IPS-18a (cell line): ENCODE measurements around the gene CYB561.

Experiments
- H3K27ac ChIP-seq: one replicate; pipeline ENCODE4 v1.5.1; 2013; ENCODE audit warnings: low read length
- H3K27me3 ChIP-seq: one replicate; pipeline ENCODE4 v1.6.1; 2013; ENCODE audit warnings: mild to moderate bottlenecking, low read length; ENCODE audit not compliant: control insufficient read depth, insufficient read depth
- H3K36me3 ChIP-seq: one replicate; pipeline ENCODE4 v1.6.1; 2013; ENCODE audit warnings: low read depth, low read length; ENCODE audit not compliant: control insufficient read depth
- H3K4me1 ChIP-seq: one replicate; pipeline ENCODE4 v1.6.1; 2013; ENCODE audit warnings: low read depth, low read length; ENCODE audit not compliant: control insufficient read depth
- H3K4me3 ChIP-seq: one replicate; pipeline ENCODE4 v1.5.1; 2013; ENCODE audit warnings: low read length
- H3K9ac ChIP-seq: one replicate; pipeline ENCODE4 v1.6.1; 2013; ENCODE audit warnings: mild to moderate bottlenecking, low read length, moderate library complexity
- H3K9me3 ChIP-seq: one replicate; pipeline ENCODE4 v1.6.1; 2013; ENCODE audit warnings: low read depth, low read length; ENCODE audit not compliant: control insufficient read depth

The CYB561 gene

DNA sequence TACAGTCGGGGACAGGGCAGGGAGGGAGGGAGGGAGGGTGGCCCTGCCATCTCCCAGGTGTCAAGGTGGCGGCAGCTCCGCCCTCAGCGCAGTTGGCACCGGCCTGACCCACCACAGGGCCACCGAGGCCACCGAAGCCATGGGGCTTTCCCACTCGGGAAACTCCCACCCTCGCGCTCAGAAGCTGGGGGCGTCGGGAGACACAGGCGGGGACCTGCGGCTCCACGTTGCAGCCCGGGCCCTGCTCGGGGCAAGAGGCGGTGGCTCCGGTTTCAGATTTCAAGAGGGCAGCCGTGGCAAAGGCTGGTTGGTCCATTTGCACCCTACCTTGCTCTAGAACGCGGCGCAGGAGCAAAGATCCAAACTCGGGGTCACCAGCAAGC lies 544 bp downstream of the CYB561 start:
- H3K4me3 ChIP-seq: peak overlapping the region; percentile 60
- no peaks in the 10 kb centered on the region for H3K9me3 ChIP-seq
- no peak overlapping the region for H3K27ac ChIP-seq
- no peaks in the 10 kb centered on the region for H3K36me3 ChIP-seq
- H3K27me3 ChIP-seq: peaks cover 20% of the 10 kb centered on the region
- peak overlapping the region; percentile 24 for H3K9ac ChIP-seq
- peaks cover 11% of the 10 kb centered on the region for H3K4me1 ChIP-seq

DNA sequence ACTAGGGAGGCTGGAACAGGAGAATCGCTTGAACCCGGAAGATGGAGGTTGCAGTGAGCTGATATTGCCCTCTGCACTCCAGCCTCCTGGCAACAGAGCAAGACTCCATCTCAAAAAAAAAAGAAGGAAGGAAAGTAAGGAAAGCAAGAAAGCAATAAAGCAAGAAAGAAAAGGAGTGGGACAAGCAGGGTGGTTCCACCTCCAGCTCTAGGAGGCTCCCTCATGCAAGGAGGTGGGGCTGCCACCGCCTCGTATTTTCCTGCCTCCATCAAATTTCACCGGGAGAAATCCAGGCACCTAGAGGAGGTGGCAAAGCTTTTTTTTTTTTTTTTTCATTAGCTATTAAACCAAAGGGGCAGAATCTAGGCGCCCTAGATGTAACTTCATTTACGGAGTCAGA lies 1.0 kb downstream of the CYB561 start:
- Histone ChIP-seq H3K36me3 (no peaks in the 10 kb centered on the region), H3K4me3 (peak overlapping the region; percentile 60), H3K4me1 (peaks cover 11% of the 10 kb centered on the region), H3K27ac (no peak overlapping the region), H3K27me3 (peaks cover 20% of the 10 kb centered on the region), H3K9me3 (no peaks in the 10 kb centered on the region), H3K9ac (no peak overlapping the region)

GRCh38 chr17:63444457-63444856 lies 1.6 kb downstream of the CYB561 start:
- H3K9me3 ChIP-seq: no peaks in the 10 kb centered on the region
- H3K27ac ChIP-seq: no peak overlapping the region
- peaks cover 20% of the 10 kb centered on the region for H3K27me3 ChIP-seq
- no peak overlapping the region for H3K9ac ChIP-seq
- H3K36me3 ChIP-seq: no peaks in the 10 kb centered on the region
- peaks cover 11% of the 10 kb centered on the region for H3K4me1 ChIP-seq
- no peak overlapping the region for H3K4me3 ChIP-seq

DNA sequence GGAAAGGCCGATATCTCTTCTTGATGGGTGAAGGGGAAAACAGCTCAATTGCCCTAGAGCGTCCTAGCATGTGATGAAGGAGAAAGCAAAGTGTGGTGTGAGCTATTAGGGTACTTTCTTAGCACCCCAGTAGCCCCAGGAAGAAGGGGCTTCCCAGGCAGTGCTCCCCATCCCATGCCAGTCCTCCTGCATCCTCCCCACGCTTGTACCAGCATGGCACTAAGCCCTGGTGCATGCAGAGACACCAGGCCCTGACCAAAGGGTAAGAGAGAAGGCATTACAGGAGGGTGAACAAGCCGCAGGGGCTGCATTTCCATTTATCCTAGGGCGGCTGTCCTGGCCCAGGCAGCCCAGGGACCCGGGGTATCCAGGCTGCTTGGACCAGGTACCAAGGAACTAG lies 3.1 kb downstream of the CYB561 start:
- H3K4me3 ChIP-seq: no peak overlapping the region
- peaks cover 11% of the 10 kb centered on the region for H3K4me1 ChIP-seq
- H3K27ac ChIP-seq: no peak overlapping the region
- H3K36me3 ChIP-seq: no peaks in the 10 kb centered on the region
- H3K9me3 ChIP-seq: no peaks in the 10 kb centered on the region
- peaks cover 19% of the 10 kb centered on the region for H3K27me3 ChIP-seq
- H3K9ac ChIP-seq: no peak overlapping the region

GRCh38 chr17:63442549-63443035 lies 3.5 kb downstream of the CYB561 start:
- Histone ChIP-seq H3K4me1 (peaks cover 8% of the 10 kb centered on the region), H3K27ac (no peak overlapping the region), H3K4me3 (no peak overlapping the region), H3K36me3 (no peaks in the 10 kb centered on the region), H3K27me3 (peaks cover 15% of the 10 kb centered on the region), H3K9ac (no peak overlapping the region), H3K9me3 (no peaks in the 10 kb centered on the region)

- no peak overlapping the region for H3K4me3 ChIP-seq
- no peak overlapping the region for H3K27ac ChIP-seq
- no peaks in the 10 kb centered on the region for H3K9me3 ChIP-seq
- H3K9ac ChIP-seq: no peak overlapping the region
- peaks cover 3% of the 10 kb centered on the region for H3K4me1 ChIP-seq
- H3K36me3 ChIP-seq: no peaks in the 10 kb centered on the region
- peaks cover 10% of the 10 kb centered on the region for H3K27me3 ChIP-seq
These were observed 4.0 kb downstream of the CYB561 start for GRCh38 chr17:63442074-63442473.

DNA sequence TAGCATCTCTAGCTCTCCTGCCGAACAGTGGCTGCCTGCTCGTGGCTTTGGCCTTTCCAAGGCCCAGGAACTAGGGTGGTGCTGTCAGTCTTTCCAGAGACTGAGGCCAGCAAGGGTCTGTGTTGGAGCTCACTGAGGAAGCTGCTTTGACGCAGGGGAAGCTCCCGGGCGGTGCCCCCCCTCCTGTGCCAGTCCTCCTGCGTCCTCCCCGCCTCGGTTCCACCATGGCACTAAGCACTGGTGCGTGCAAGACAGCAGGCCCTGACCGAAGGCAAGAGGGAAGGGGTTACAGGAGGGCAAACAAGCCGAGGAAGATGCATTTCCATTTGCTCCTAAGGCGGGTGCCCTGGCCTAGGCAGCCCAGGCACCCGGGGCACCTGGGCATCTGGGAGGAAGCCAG lies 4.5 kb downstream of the CYB561 start:
- no peaks in the 10 kb centered on the region for H3K36me3 ChIP-seq
- H3K9ac ChIP-seq: no peak overlapping the region
- H3K4me3 ChIP-seq: no peak overlapping the region
- H3K27me3 ChIP-seq: peaks cover 6% of the 10 kb centered on the region
- H3K4me1 ChIP-seq: no peaks in the 10 kb centered on the region
- no peaks in the 10 kb centered on the region for H3K9me3 ChIP-seq
- H3K27ac ChIP-seq: no peak overlapping the region

- no peaks in the 10 kb centered on the region for H3K4me1 ChIP-seq
- no peak overlapping the region for H3K9ac ChIP-seq
- H3K9me3 ChIP-seq: no peaks in the 10 kb centered on the region
These were observed 5.3 kb downstream of the CYB561 start for GRCh38 chr17:63440770-63441335.

GRCh38 chr17:63440127-63440769 lies 5.9 kb downstream of the CYB561 start:
- Histone ChIP-seq H3K9ac (no peak overlapping the region), H3K4me3 (no peak overlapping the region), H3K27me3 (peaks cover 5% of the 10 kb centered on the region), H3K27ac (no peak overlapping the region), H3K4me1 (no peaks in the 10 kb centered on the region), H3K36me3 (no peaks in the 10 kb centered on the region), H3K9me3 (no peaks in the 10 kb centered on the region)

More at GRCh38 chr17:63440770-63441335, 5.3 kb downstream of the CYB561 start:
- Histone ChIP-seq H3K36me3 (no peaks in the 10 kb centered on the region), H3K4me3 (no peak overlapping the region), H3K27ac (no peak overlapping the region), H3K27me3 (peaks cover 6% of the 10 kb centered on the region)

- H3K9me3 ChIP-seq: no peaks in the 10 kb centered on the region
- no peaks in the 10 kb centered on the region for H3K27me3 ChIP-seq
- H3K9ac ChIP-seq: no peak overlapping the region
- no peak overlapping the region for H3K27ac ChIP-seq
- no peak overlapping the region for H3K4me3 ChIP-seq
- H3K4me1 ChIP-seq: no peaks in the 10 kb centered on the region
- no peaks in the 10 kb centered on the region for H3K36me3 ChIP-seq
These were observed 6.4 kb downstream of the CYB561 start for GRCh38 chr17:63439687-63440086.

- H3K27ac ChIP-seq: no peak overlapping the region
- no peaks in the 10 kb centered on the region for H3K9me3 ChIP-seq
- no peaks in the 10 kb centered on the region for H3K4me1 ChIP-seq
- H3K27me3 ChIP-seq: no peaks in the 10 kb centered on the region
- H3K9ac ChIP-seq: no peak overlapping the region
- H3K36me3 ChIP-seq: no peaks in the 10 kb centered on the region
- no peak overlapping the region for H3K4me3 ChIP-seq
These were observed 7.7 kb downstream of the CYB561 start for GRCh38 chr17:63438092-63439051.
